NCI-H1105 (cell line): ENCODE measurements around the gene OTOGL.
"Not testable (repeated sequence)": the region's sequence is repeated elsewhere in the genome, so short reads cannot be mapped to it uniquely, and the experiment has no call there.

Experiments
- DNase-seq: peaks from one replicate; lab custom pipeline; 2025; lab: John Stamatoyannopoulos, UW

OTOGL gene

DNA sequence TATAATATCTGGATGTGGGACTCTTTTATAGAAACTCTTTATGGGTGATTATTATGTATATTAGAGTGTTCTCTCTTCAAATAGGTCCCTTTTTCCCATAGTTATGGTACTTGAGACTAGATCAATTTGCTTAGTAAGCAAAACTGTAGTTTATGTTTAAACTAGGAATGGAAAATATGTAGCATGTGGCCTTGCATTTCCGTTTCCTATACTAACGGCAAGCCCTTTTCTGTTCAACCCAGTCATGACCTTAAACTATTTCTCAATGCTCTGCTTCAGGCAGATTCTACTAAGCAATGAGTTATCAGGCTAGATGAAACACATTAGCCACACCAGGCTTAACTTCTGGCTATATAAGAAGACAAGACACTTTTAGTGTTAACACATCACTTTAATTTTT lies 84.6 kb downstream of the OTOGL start:
- no peak for DNase-seq

GRCh38 chr12:80184926-80185325 lies 85.6 kb downstream of the OTOGL start:
- DNase-seq = no peak

DNA sequence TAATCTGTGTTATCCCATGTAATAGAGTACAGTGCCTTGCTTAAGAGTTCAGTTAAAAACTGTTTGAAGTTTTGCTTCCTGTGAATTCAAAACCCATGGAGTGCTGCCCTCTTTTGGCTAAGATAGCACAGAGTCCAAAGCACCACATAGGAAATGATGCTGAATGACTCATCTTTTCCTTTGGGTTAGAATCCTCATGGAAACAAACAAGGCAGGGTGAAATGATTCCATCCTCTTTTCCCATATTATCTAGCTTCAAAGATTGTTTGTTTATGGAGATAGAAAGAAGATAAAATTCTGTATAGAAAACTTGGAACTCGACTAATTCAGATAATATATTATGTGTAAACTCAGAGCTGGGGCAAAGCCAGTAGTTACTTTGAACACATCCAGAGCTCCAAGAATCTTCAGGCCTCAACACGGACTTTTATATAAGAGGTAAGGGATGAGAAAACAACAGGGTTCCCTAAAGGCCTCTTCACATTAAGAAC lies 87.4 kb downstream of the OTOGL start:
- peak; percentile 52 for DNase-seq

DNA sequence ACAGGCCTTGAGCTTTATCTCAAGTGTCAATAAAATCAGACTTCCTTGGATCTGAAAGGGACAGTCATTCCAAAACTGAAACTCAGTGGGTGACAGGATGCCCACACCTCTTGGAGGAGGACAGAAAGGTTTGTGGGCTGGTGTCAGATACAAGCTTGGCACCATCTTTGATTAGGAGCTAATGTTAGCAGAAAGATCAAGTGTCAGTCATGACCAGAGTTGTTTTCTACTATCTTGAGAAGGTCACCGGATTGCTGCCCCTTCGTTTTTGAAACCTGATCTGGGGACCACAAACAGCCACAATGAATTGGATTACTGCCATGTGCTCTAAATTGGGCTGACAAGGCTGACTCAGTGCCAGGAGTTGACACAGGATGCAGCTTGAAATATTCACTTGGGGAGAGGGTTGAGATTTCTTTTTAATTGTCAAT lies 88.3 kb downstream of the OTOGL start:
- peak; percentile 79 for DNase-seq

- no peak for DNase-seq
Measured at GRCh38 chr12:80188576-80188975, 89.2 kb downstream of the OTOGL start.

DNA sequence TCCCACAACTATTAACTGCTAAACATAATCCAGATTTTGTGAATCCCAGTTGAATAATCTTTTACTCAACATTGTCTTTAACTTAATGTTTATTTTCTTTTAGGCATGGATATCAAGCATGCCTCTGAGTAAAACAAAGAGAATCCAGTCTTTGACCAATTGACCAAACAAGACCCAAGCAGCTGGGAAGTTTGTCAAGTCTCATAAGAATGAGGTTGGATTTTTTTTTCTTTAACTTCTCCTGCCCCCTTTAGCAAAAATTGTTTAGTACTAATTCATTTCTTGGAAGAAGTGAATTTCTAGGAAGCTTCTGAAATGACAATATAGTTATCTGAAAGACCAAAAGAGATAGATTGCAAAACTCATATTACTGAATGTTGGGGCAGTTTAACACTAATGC lies 89.9 kb downstream of the OTOGL start:
- DNase-seq = no peak

- no peak for DNase-seq
Measured at GRCh38 chr12:80190001-80190400, 90.7 kb downstream of the OTOGL start.

DNA sequence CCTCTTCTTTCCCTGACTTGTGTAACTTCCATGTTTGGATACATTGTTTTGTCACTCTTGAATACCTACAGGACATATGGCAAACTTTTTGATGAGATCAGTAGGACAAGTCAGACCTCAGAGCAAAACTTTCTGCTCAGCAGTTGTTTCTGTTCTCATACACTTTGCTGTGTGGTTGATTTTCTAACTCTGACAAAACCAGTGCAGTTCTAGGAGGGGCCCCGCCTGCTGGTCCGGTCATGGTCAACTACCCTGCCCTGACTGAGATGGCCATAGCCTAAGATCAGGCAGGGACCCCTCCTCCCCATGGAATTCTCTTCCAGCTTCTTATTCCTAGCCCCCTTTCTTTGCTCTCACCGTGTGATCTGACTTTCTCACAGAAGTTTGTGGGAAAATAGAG lies 92.8 kb downstream of the OTOGL start:
- DNase-seq = no peak

DNA sequence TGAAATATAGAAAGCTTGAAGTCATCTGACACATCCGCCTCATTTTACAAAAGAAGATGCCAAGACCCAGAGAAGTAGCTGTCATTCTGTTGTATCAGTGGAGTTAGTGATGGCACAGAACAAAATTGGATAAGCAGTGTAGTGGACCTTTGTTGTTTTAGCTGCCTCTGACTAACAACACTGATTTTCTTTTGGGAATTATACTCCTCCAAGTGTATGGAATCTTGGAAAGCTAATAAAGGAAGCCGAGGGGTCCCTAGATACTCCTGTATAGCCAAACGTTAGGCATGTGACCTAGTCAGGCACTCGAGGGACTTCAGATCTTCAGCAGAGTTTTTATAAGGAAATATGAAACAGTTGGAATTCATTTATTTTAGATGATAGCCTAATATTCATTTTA lies 94.5 kb downstream of the OTOGL start:
- DNase-seq = no peak

DNA sequence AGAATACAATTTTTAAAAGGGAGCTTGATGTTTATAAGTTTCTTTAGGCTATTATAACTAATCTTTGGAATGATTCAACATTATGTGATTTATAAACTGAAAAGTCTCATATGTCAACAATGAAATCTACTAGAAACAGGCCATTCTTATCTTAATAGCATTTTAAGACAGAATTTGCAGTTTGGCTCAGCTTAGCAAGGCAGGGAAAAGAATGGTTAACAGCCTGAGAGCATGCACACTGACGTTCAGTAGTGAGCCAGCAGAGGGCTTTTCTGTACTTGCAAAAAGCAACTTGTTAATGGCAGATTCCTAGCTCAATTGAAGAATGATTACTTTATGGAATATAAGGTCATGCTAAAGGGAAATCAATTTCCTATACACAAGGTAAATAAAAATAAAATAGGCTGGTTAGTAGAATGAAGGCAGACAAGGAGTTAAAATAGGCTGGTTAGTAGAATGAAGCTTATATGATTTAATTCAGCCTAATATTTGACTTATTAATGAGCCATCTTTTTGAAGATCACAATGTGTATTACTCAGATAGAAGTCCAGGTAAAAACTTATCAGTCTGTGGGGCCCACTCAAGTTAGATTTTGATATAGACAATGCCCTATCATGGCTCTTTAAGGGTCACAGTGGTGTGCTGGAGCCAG lies 95.9 kb downstream of the OTOGL start:
- DNase-seq = peak; percentile 12

GRCh38 chr12:80195737-80196136 lies 96.4 kb downstream of the OTOGL start:
- no peak for DNase-seq

GRCh38 chr12:80196419-80196818 lies 97.1 kb downstream of the OTOGL start:
- DNase-seq = no peak

DNA sequence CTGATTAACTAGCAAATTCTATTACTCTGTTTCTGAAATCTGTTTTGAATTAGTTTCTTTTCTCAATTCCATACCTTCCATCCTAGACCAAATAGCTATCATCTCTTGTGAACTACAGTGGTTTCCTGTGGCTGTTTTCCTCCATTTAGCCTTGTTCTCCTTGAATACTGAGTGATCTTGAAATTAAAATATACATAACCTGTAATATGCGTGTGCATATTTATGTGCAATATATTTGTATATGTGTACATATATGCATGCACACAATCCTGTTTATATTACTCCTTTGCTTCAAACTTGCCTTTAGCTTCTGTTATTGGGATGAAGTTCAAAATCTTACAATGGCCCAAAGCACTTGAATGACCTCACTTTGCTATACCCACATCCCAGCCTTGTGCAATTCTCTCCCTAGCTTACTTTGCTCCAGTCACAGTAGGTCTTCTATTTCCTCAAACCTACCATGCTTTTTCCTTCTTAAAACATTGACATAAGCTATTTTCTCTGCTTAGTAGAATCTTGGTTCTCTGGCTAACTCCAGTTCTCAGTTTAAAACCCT lies 99.5 kb downstream of the OTOGL start:
- DNase-seq = no peak

GRCh38 chr12:80199931-80200330 lies 100.6 kb downstream of the OTOGL start:
- no peak for DNase-seq

DNA sequence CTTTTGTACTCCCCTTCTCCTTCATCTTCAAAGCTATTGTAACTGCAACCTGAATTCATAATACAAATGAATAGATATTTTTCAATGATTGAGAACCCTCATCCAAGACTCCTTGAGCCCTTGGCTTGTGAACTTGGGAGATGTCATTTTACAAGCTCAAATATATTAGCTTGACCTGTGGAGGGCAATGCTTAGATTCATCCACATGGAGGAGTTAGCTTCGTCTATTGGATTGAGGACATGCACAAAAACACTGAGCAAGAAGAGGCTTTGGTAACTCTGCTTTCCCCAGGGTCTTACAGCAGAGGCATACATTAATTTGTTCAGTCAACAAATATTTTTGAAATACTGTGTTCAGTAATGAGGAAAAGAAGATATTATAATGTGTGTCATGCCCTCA lies 101.1 kb downstream of the OTOGL start:
- no peak for DNase-seq

DNA sequence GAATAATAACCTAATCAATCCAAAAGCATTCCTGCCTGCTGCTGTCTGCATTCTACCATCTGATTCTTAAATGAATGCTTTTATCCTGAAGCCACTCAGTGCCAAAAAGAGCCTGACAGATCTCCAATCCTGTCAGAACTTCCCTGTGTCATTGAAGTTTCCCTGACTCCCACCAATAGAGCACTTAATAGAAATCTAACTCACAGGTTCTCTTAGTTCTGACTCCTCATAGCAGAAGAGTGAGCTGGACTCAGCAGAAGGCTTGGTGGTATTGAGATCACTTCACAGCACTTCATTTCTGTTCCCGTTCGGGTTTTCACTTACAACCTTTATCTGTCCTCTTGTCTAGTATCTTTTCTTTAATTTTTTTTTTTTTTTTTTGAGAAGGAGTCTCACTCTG lies 102.6 kb downstream of the OTOGL start:
- DNase-seq = no peak

DNA sequence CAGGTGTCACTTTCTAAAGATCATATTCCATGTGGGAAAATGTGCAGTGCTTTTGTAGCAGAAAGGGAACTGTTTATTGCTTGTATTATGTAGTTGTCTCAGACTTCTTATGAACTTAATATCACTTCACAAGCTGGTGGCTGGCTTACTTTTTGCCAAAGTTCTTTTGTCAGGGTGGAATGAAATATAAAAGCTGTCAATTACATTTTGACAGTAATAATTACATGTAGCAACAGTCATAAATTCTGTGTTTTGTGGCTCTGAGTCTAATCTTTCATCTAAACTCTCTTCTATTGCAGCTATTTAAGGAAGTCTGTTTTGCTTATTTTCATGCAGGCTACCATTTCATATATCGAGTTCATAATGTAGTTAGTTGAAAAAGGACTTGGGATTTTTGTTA lies 106.6 kb downstream of the OTOGL start:
- no peak for DNase-seq

DNA sequence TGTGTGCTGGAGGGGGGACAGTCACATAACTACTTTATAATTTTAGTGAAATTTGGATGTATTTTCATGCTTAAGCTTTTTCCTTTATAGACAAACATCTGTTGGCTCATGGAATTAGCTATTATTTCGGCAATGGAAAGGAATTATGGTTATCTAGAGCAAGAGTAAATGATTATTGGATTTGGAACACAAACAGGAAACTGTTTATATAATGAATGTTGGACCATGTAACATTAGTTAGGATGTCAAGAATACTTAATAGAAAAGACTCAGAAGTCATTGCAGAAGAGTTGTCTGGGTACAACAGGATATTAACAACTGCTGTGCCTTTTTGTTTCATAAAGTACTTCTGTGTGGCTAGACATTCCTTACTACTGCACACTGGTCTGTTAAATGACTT lies 108.7 kb downstream of the OTOGL start:
- no peak for DNase-seq

DNA sequence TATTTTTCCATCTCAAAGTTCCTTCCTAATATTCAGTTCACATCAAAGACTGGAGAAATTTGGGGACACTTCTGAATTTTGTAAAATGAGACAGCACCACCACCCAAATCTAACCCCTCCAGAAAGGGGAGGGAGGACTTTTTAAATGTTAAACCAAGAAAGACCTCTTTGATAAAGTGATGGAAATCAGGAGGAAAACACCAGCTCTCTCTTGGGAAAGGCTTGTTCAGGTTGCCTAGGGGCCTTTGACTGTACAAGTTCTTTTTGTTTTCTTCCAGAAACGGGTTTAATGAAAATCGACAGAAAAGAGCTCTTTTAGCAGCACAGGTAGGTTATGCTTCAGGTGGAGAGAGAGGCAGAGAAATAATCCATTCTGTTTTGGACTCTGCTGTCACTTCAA lies 112.3 kb downstream of the OTOGL start:
- no peak for DNase-seq

- DNase-seq = no peak
Measured at GRCh38 chr12:80212938-80213645, 113.8 kb downstream of the OTOGL start.

DNA sequence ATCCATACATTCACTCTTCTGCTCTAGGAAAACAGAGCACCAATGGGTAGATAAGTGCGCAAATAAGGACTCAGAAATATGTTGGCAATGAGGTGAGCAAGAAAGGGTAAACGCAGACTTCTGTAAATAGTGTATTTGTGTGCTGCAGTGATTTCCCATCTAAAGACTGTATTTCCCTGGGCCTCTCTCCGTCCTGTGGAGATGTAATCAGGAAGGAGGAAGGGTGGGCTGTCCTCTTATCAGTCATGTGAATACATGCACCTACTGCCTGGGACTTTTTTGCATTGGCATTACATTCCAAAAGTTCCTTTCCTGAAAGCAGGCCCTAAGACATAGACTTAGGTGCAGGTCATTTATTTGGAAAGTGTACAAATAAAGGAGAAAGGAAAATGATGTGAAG lies 114.5 kb downstream of the OTOGL start:
- no peak for DNase-seq

GRCh38 chr12:80217011-80217535 lies 117.7 kb downstream of the OTOGL start:
- no peak for DNase-seq

GRCh38 chr12:80218925-80219324 lies 119.6 kb downstream of the OTOGL start:
- DNase-seq = not testable (repeated sequence)
